ENCODE results near the gene CHGA.

DNA sequence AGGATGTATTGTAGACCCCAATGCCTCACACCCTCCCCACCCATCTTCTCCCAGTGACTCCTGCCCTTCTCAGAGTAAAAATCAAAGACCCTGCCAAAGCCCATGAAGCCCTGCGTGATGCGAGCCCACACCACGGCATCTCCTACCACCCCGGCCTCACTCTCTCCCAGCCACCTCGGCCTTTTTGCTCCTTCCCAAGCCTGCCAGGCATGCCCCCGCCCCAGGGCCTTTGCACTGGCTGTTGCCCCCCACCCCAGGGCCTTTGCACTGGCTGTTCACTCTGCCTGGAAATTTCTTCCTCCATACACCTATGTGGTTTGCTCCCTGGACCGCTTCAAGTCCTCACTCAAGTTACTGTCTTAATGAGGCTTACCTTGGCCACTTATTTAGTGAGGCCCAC, 5.0 kb upstream of the CHGA start:
- TF ChIP-seq, protein P1, sequence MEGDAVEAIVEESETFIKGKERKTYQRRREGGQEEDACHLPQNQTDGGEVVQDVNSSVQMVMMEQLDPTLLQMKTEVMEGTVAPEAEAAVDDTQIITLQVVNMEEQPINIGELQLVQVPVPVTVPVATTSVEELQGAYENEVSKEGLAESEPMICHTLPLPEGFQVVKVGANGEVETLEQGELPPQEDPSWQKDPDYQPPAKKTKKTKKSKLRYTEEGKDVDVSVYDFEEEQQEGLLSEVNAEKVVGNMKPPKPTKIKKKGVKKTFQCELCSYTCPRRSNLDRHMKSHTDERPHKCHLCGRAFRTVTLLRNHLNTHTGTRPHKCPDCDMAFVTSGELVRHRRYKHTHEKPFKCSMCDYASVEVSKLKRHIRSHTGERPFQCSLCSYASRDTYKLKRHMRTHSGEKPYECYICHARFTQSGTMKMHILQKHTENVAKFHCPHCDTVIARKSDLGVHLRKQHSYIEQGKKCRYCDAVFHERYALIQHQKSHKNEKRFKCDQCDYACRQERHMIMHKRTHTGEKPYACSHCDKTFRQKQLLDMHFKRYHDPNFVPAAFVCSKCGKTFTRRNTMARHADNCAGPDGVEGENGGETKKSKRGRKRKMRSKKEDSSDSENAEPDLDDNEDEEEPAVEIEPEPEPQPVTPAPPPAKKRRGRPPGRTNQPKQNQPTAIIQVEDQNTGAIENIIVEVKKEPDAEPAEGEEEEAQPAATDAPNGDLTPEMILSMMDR (IDR thresholded peaks at IDR 0.05; ENCODE audit: borderline replicate concordance, extremely low read depth, low read length, poor library complexity, severe bottlenecking) = no peak
- TF ChIP-seq EZH2 (IDR thresholded peaks at IDR 0.05; ENCODE audit: borderline replicate concordance, low read depth, low read length, severe bottlenecking) = no peak

Measured in DND-41 (cell line).